IMR-90 (cell line): ENCODE results near the gene HORMAD2. TPM values are rescaled to one million over a fixed set of nuclear protein-coding genes. Genes with fewer than 3 reads are reported as not detected.
A peak's percentile ranks its signal among the peaks of the same experiment; 100 is the strongest.

Source experiments
- ATAC-seq: fragments of 200-7000 bp; cut with Tn5 transposase; 2 replicates; pipeline ENCODE4 v1.9.1; 2020; ENCODE audit warnings: low read depth, mild to moderate bottlenecking, moderate library complexity
- BruUV-seq: library from RNA; stranded (reverse); fragments of 400-500 nt; replicated peaks from 2 replicates; lab custom pipeline; 2021; lab: Mats Ljungman, UMichigan
- CTCF ChIA-PET: fragments of 300-600 bp; formaldehyde crosslinking; extraction: SDS; loops from one replicate; lab custom pipeline; 2021; ENCODE audit warnings: antibody characterized with exemption; lab: Yijun Ruan, JAX
- POLR2A ChIA-PET: fragments of 300-600 bp; sonication (Branson Sonifier 250); formaldehyde crosslinking; loops from one replicate; lab custom pipeline; 2022; ENCODE audit warnings: antibody characterized with exemption; ENCODE audit not compliant: unreplicated experiment; lab: Charles Lee
- DNase-seq: peaks from one replicate; pipeline ENCODE4 v3.0.0; 2013
- H2AFZ ChIP-seq: replicated peaks from 2 replicates; pipeline ENCODE3; 2013; ENCODE audit warnings: low read length, mild to moderate bottlenecking; ENCODE audit not compliant: poor library complexity
- H2AK5ac ChIP-seq: 2 replicates; pipeline ENCODE4 v1.6.1; 2013; ENCODE audit warnings: low read depth, low read length, inconsistent platforms
- H2AK9ac ChIP-seq: replicated peaks from 2 replicates; pipeline ENCODE3; 2013; ENCODE audit warnings: mild to moderate bottlenecking, low read depth, low read length, moderate library complexity; ENCODE audit not compliant: poor library complexity
- H2BK120ac ChIP-seq: 2 replicates; pipeline ENCODE4 v1.6.1; 2013; ENCODE audit warnings: low read depth, low read length, inconsistent platforms
- H2BK15ac ChIP-seq: 3 replicates; pipeline ENCODE4 v1.6.1; 2013; ENCODE audit warnings: low read depth, low read length, inconsistent platforms
- H2BK20ac ChIP-seq: 2 replicates; pipeline ENCODE4 v1.6.1; 2013; ENCODE audit warnings: low read depth, mild to moderate bottlenecking, inconsistent platforms, low read length, moderate library complexity
- H2BK5ac ChIP-seq: 2 replicates; pipeline ENCODE4 v1.6.1; 2013; ENCODE audit warnings: mild to moderate bottlenecking, low read depth, low read length, inconsistent platforms; ENCODE audit not compliant: poor library complexity, severe bottlenecking
- H3K14ac ChIP-seq: replicated peaks from 2 replicates; pipeline ENCODE4 v1.6.1; 2013; ENCODE audit warnings: low read depth, low read length, inconsistent platforms
- H3K18ac ChIP-seq: 2 replicates; pipeline ENCODE4 v1.6.1; 2013; ENCODE audit warnings: low read depth, low read length, control low read depth
- H3K23ac ChIP-seq: 2 replicates; pipeline ENCODE4 v1.6.1; 2013; ENCODE audit warnings: low read depth, low read length, inconsistent platforms
- H3K27ac ChIP-seq: 2 replicates; pipeline ENCODE4 v1.5.1; 2013; ENCODE audit warnings: mild to moderate bottlenecking, control low read depth, low read length; ENCODE audit not compliant: insufficient read depth
- H3K27me3 ChIP-seq: 2 replicates; pipeline ENCODE4 v1.6.1; 2013; ENCODE audit warnings: low read length; ENCODE audit not compliant: control insufficient read depth, insufficient read depth
- H3K36me3 ChIP-seq: 2 replicates; pipeline ENCODE4 v1.6.1; 2013; ENCODE audit warnings: low read length, mixed read lengths; ENCODE audit not compliant: control insufficient read depth, insufficient read depth
- H3K4ac ChIP-seq: 2 replicates; pipeline ENCODE4 v1.6.1; 2013; ENCODE audit warnings: low read depth, low read length, inconsistent platforms
- H3K4me1 ChIP-seq: 2 replicates; pipeline ENCODE4 v1.6.1; 2013; ENCODE audit warnings: low read length, mixed read lengths; ENCODE audit not compliant: control insufficient read depth, insufficient read depth
- H3K4me2 ChIP-seq: 2 replicates; pipeline ENCODE4 v1.6.1; 2013; ENCODE audit warnings: low read depth, mild to moderate bottlenecking, control low read depth, low read length, moderate library complexity
- H3K4me3 ChIP-seq: 2 replicates; pipeline ENCODE4 v1.5.1; 2013; ENCODE audit warnings: low read depth, mild to moderate bottlenecking, control low read depth, low read length, moderate library complexity; ENCODE audit not compliant: insufficient read depth
- H3K56ac ChIP-seq: 2 replicates; pipeline ENCODE4 v1.6.1; 2013; ENCODE audit warnings: low read length, inconsistent platforms; ENCODE audit not compliant: insufficient read depth; ENCODE audit errors: extremely low read depth
- H3K79me1 ChIP-seq, 2 experiments: 2 replicates each; pipeline ENCODE4 v1.6.1; 2013; ENCODE audit warnings: low read length in 2 of 2, inconsistent platforms in 1 of 2, low read depth in 1 of 2
- H3K9ac ChIP-seq: 2 replicates; pipeline ENCODE4 v1.6.1; 2013; ENCODE audit warnings: low read depth, low read length, control low read depth
- H3K9me1 ChIP-seq: 2 replicates; pipeline ENCODE4 v1.6.1; 2013; ENCODE audit warnings: low read length, inconsistent platforms; ENCODE audit not compliant: insufficient read depth
- H3K9me3 ChIP-seq: 2 replicates; pipeline ENCODE4 v1.6.1; 2013; ENCODE audit warnings: low read length; ENCODE audit not compliant: control insufficient read depth, insufficient read depth
- H4K20me1 ChIP-seq: 2 replicates; pipeline ENCODE4 v1.6.1; 2013; ENCODE audit warnings: low read length, inconsistent platforms; ENCODE audit not compliant: insufficient read depth
- H4K5ac ChIP-seq: 2 replicates; pipeline ENCODE4 v1.6.1; 2013; ENCODE audit warnings: mild to moderate bottlenecking, low read depth, low read length, control low read depth
- H4K8ac ChIP-seq, 2 experiments: 2 replicates each; pipeline ENCODE4 v1.6.1; 2013; ENCODE audit warnings: low read depth in 2 of 2, low read length in 2 of 2, control low read depth in 1 of 2, inconsistent platforms in 1 of 2
- H4K91ac ChIP-seq: 2 replicates; pipeline ENCODE4 v1.6.1; 2013; ENCODE audit warnings: low read depth, low read length, inconsistent platforms; ENCODE audit not compliant: insufficient read depth
- CEBPB ChIP-seq: IDR thresholded peaks from 2 replicates; pipeline ENCODE4 v1.6.1; 2012; ENCODE audit warnings: low read depth, low read length, improper control_type of control experiment
- NFE2L2 ChIP-seq: fragments of 150-350 bp; IDR thresholded peaks from 2 replicates; pipeline ENCODE4 v1.6.1; 2016; ENCODE audit warnings: low read depth, mild to moderate bottlenecking, low read length
- WGBS, 2 experiments: methylation state at CpG; one replicate each; pipeline versions ENCODE4 v1.1.5 to v1.1.7; 2013; ENCODE audit warnings: missing lambda C conversion rate in 2 of 2; ENCODE audit not compliant: insufficient read length in 1 of 2; ENCODE audit errors: extremely low coverage in 2 of 2; 5-methylcytosine and 5-hydroxymethylcytosine counted together
- dilution Hi-C: fragments of 300-500 bp; cut with HindIII; formaldehyde crosslinking; loops from one replicate; pipeline ENCODE4 v1.14.3; 2018; ENCODE audit warnings: low sequenced_read_pairs; ENCODE audit not compliant: unreplicated experiment
- in situ Hi-C: fragments of 300-500 bp; cut with MboI; formaldehyde crosslinking; loops from 3 replicates; pipeline ENCODE4 v1.14.3; 2019; ENCODE audit warnings: low sequenced_read_pairs, inconsistent platforms, mixed read lengths
- intact Hi-C: fragments of 100-400 bp; cut with micrococcal nuclease; formaldehyde crosslinking; loops from 2 replicates; pipeline ENCODE4 v1.10.0; 2022
- polyA plus RNA-seq, 3 experiments: library from polyadenylated mRNA; depleted of rRNA; stranded (reverse); fragments of >200 nt; gene quantifications; 2 replicates each; pipeline ENCODE4 v1.2.3, GENCODE V29; 2012; ENCODE audit warnings: low replicate concordance in 1 of 3
- total RNA-seq: library from RNA; depleted of rRNA; stranded (reverse); fragments of >200 nt; gene quantifications from 2 replicates; pipeline ENCODE4 v1.2.3, GENCODE V29; 2012

The HORMAD2 gene
- total and polyA plus RNA-seq, 2 of the 4 experiments (the other 2 are of a cell fraction) = not detected

- no peak overlapping the region for H3K9ac ChIP-seq
- H4K20me1 ChIP-seq = no peaks in the 10 kb centered on the region
- H3K27me3 ChIP-seq = no peaks in the 10 kb centered on the region
- H3K56ac ChIP-seq = no peak overlapping the region
- H2AFZ ChIP-seq = no peak overlapping the region
- H2BK5ac ChIP-seq = no peak overlapping the region
- peaks cover under 1% of the 10 kb centered on the region for H3K4me1 ChIP-seq
- no peaks in the 10 kb centered on the region for H3K9me1 ChIP-seq
- H3K18ac ChIP-seq = peak overlapping the region; percentile 53; the same call in 1 of the 2 replicates
- in situ Hi-C loops = no loop called here
- no TSS peak for BruUV-seq
- intact Hi-C loops = no loop called here
- ATAC-seq = no peak
- no peak for TF ChIP-seq CEBPB
- no peak for TF ChIP-seq NFE2L2
- WGBS, 2 experiments = 100% methylated on average over 1 of the region's 4 CpGs; no CpG with 5 or more reads in 1 of the 2 experiments
- ChIA-PET POLR2A (no interaction called here), CTCF (no interaction called here)
- H3K4me2 ChIP-seq = no peak overlapping the region; the same call in 1 of the 2 replicates
- H2AK9ac ChIP-seq = no peak overlapping the region
- H3K4me3 ChIP-seq = no peak overlapping the region
- no peak overlapping the region; the same call in 1 of the 2 replicates for H3K27ac ChIP-seq
- H3K79me1 ChIP-seq = no peaks in the 10 kb centered on the region
- dilution Hi-C loops = no loop called here
- H3K14ac ChIP-seq = no peak overlapping the region
- no peak overlapping the region for H3K4ac ChIP-seq
- no peaks in the 10 kb centered on the region for H3K9me3 ChIP-seq
- H2BK120ac ChIP-seq = no peak overlapping the region
- H3K23ac ChIP-seq = no peak overlapping the region
- H2AK5ac ChIP-seq = no peak overlapping the region
- H2BK15ac ChIP-seq = peak overlapping the region; percentile 59; the same call in 1 of the 3 replicates
- no peak overlapping the region for H2BK20ac ChIP-seq
- no peak overlapping the region for H4K5ac ChIP-seq
- H3K36me3 ChIP-seq = no peaks in the 10 kb centered on the region
- 0 out of 4 replicates have a peak overlapping the region, but pooled peaks of 1 of the 2 experiments have one; percentile 39 for H4K8ac ChIP-seq
- H4K91ac ChIP-seq = no peak overlapping the region
- DNase-seq = no peak
Measured at GRCh38 chr22:30132290-30132996, 52.2 kb downstream of the HORMAD2 start.
